H1 (cell line): ENCODE results near the gene METAP1D. TPM values are rescaled to one million over a fixed set of nuclear protein-coding genes. Genes with fewer than 3 reads are reported as not detected.

Source experiments
- CTCF ChIA-PET: fragments of 300-600 bp; sonication (Branson Sonifier 250); formaldehyde crosslinking; loops from one replicate; lab custom pipeline; 2021; ENCODE audit not compliant: partially characterized antibody; lab: Charles Lee
- POLR2A ChIA-PET: fragments of 300-600 bp; sonication (Branson Sonifier 250); formaldehyde crosslinking; loops from one replicate; lab custom pipeline; 2021; ENCODE audit warnings: inconsistent platforms; ENCODE audit not compliant: partially characterized antibody; lab: Charles Lee
- DNase-seq, 2 experiments: peaks; one replicate each; pipeline versions ENCODE4 v3.0.0 to v3.0.0-alpha.2; 2010 to 2022; ENCODE audit warnings: low spot score in 2 of 2, low read depth in 1 of 2, mixed read lengths in 1 of 2
- FAIRE-seq: peaks from 2 replicates; lab custom pipeline; 2011; peaks lifted over from hg19 to GRCh38; lab: Jason Lieb, UNC
- H2AFZ ChIP-seq: 2 replicates; pipeline ENCODE4 v1.8.1; 2012; ENCODE audit warnings: low read length, inconsistent platforms
- H2AK5ac ChIP-seq: 2 replicates; pipeline ENCODE4 v1.6.1; 2013; ENCODE audit warnings: low read depth, low read length
- H2BK120ac ChIP-seq: replicated peaks from 2 replicates; pipeline ENCODE3; 2013; ENCODE audit warnings: low read depth, low read length, inconsistent platforms
- H2BK12ac ChIP-seq: 2 replicates; pipeline ENCODE4 v1.6.1; 2013; ENCODE audit warnings: low read depth, low read length
- H2BK15ac ChIP-seq: 2 replicates; pipeline ENCODE4 v1.6.1; 2013; ENCODE audit warnings: low read length
- H2BK20ac ChIP-seq: 2 replicates; pipeline ENCODE4 v1.6.1; 2013; ENCODE audit warnings: low read length
- H2BK5ac ChIP-seq: 2 replicates; pipeline ENCODE4 v1.6.1; 2013; ENCODE audit warnings: low read depth, low read length
- H3K14ac ChIP-seq: 2 replicates; pipeline ENCODE4 v1.6.1; 2013; ENCODE audit warnings: inconsistent platforms; ENCODE audit not compliant: insufficient read length
- H3K18ac ChIP-seq: 2 replicates; pipeline ENCODE4 v1.6.1; 2013; ENCODE audit warnings: low read length; ENCODE audit errors: extremely low read depth
- H3K23ac ChIP-seq: 2 replicates; pipeline ENCODE4 v1.6.1; 2013; ENCODE audit warnings: inconsistent platforms; ENCODE audit not compliant: insufficient read length
- H3K23me2 ChIP-seq: 2 replicates; pipeline ENCODE4 v1.6.1; 2013; ENCODE audit warnings: low read depth, low read length
- H3K27ac ChIP-seq: 2 replicates; pipeline ENCODE4 v1.6.1; 2011; ENCODE audit warnings: low read depth, low read length, inconsistent platforms
- H3K27me3 ChIP-seq, 4 experiments: replicated peaks in 1 of 4; 1 replicate in 1 of 4; 2 replicates in 3 of 4; pipeline versions ENCODE4 v1.6.1 to v1.8.1; 2011 to 2013; ENCODE audit warnings: low read length in 3 of 4, mild to moderate bottlenecking in 3 of 4, inconsistent platforms in 2 of 4, mixed read lengths in 2 of 4, moderate library complexity in 1 of 4; ENCODE audit not compliant: control insufficient read depth in 3 of 4, insufficient read depth in 3 of 4; ENCODE audit errors: extremely low read depth in 1 of 4
- H3K36me3 ChIP-seq, 4 experiments: 2 replicates each; pipeline versions ENCODE4 v1.6.1 to v1.8.1; 2011 to 2013; ENCODE audit warnings: mild to moderate bottlenecking in 4 of 4, low read length in 3 of 4, moderate library complexity in 2 of 4, control low read depth in 1 of 4, inconsistent platforms in 1 of 4; ENCODE audit not compliant: insufficient read depth in 4 of 4, control insufficient read depth in 2 of 4
- H3K4ac ChIP-seq: replicated peaks from 2 replicates; pipeline ENCODE3; 2013; ENCODE audit warnings: low read length, low read depth, mixed read lengths, inconsistent platforms; ENCODE audit not compliant: insufficient read length
- H3K4me1 ChIP-seq, 4 experiments: replicated peaks in 1 of 4; 1 replicate in 1 of 4; 2 replicates in 3 of 4; pipeline versions ENCODE4 v1.6.1 to v1.8.1; 2011 to 2013; ENCODE audit warnings: low read length in 3 of 4, inconsistent platforms in 2 of 4, mixed read lengths in 1 of 4; ENCODE audit not compliant: insufficient read depth in 4 of 4, control insufficient read depth in 3 of 4
- H3K4me2 ChIP-seq, 2 experiments: 2 replicates each; pipeline versions ENCODE4 v1.6.1 to v1.8.1; 2011 to 2013; ENCODE audit warnings: low read depth in 2 of 2, low read length in 2 of 2, control low read depth in 1 of 2, inconsistent platforms in 1 of 2, mild to moderate bottlenecking in 1 of 2; ENCODE audit not compliant: insufficient read depth in 1 of 2
- H3K4me3 ChIP-seq, 4 experiments: fragments of 200-600, 300-600 bp in 1 of 4; sonication (generic), shearing (Covaris generic), sonication (Bioruptor Twin) in 1 of 4; 2 replicates each; pipeline versions ENCODE4 v1.5.1 to v1.8.1; 2011 to 2016; ENCODE audit warnings: low read length in 4 of 4, low read depth in 3 of 4, control low read depth in 2 of 4, inconsistent platforms in 2 of 4, mild to moderate bottlenecking in 2 of 4, mixed read lengths in 1 of 4, moderate library complexity in 1 of 4; ENCODE audit not compliant: insufficient read depth in 2 of 4; ENCODE audit errors: extremely low read depth in 1 of 4
- H3K56ac ChIP-seq: replicated peaks from 2 replicates; pipeline ENCODE3; 2013; ENCODE audit warnings: low read depth, mild to moderate bottlenecking, mixed read lengths, low read length, inconsistent platforms; ENCODE audit not compliant: insufficient read length
- H3K79me1 ChIP-seq: 2 replicates; pipeline ENCODE4 v1.6.1; 2013; ENCODE audit warnings: low read depth, low read length, control low read depth
- H3K79me2 ChIP-seq, 2 experiments: 2 replicates each; pipeline versions ENCODE4 v1.6.1 to v1.8.1; 2012 to 2013; ENCODE audit warnings: low read length in 2 of 2, mild to moderate bottlenecking in 2 of 2, inconsistent platforms in 1 of 2; ENCODE audit not compliant: insufficient read depth in 2 of 2, control insufficient read depth in 1 of 2
- H3K9ac ChIP-seq, 4 experiments: replicated peaks in 1 of 4; 1 replicate in 1 of 4; 2 replicates in 3 of 4; pipeline versions ENCODE4 v1.6.1 to v1.8.1; 2011 to 2013; ENCODE audit warnings: low read depth in 3 of 4, low read length in 3 of 4, control low read depth in 2 of 4, mild to moderate bottlenecking in 2 of 4, moderate library complexity in 2 of 4, inconsistent platforms in 1 of 4; ENCODE audit errors: extremely low read depth in 1 of 4
- H3K9me3 ChIP-seq, 2 experiments: 2 replicates each; pipeline versions ENCODE4 v1.6.1 to v1.8.1; 2012 to 2013; ENCODE audit warnings: mild to moderate bottlenecking in 2 of 2, moderate library complexity in 2 of 2, control low read depth in 1 of 2, inconsistent platforms in 1 of 2, low read depth in 1 of 2, low read length in 1 of 2, mixed read lengths in 1 of 2; ENCODE audit not compliant: insufficient read depth in 2 of 2
- H4K20me1 ChIP-seq, 2 experiments: replicated peaks in 1 of 2; 2 replicates each; pipeline versions ENCODE3 to v1.8.1; 2011 to 2013; ENCODE audit warnings: inconsistent platforms in 2 of 2, low read length in 2 of 2, mild to moderate bottlenecking in 1 of 2; ENCODE audit not compliant: insufficient read depth in 2 of 2, control insufficient read depth in 1 of 2
- H4K5ac ChIP-seq: 2 replicates; pipeline ENCODE4 v1.6.1; 2013; ENCODE audit warnings: low read length, low read depth, mixed read lengths, inconsistent platforms; ENCODE audit not compliant: insufficient read length
- H4K8ac ChIP-seq: 2 replicates; pipeline ENCODE4 v1.8.0; 2013; ENCODE audit warnings: mild to moderate bottlenecking, moderate library complexity, low read length, inconsistent platforms; ENCODE audit not compliant: insufficient read depth; ENCODE audit errors: extremely low read depth
- H4K91ac ChIP-seq: replicated peaks from 2 replicates; pipeline ENCODE3; 2013; ENCODE audit warnings: low read length, mixed read lengths, inconsistent platforms; ENCODE audit not compliant: insufficient read length
- CBX8 ChIP-seq: fragments of 300-800, 300-1000 bp; sonication (generic); IDR thresholded peaks from 2 replicates; pipeline ENCODE4 v1.7.1; 2016; ENCODE audit warnings: low read depth, low read length, borderline replicate concordance
- EZH2 ChIP-seq: fragments of 200-600 bp; sonication (generic); IDR thresholded peaks from 2 replicates; pipeline ENCODE4 v1.7.1; 2012; ENCODE audit warnings: low read depth, mild to moderate bottlenecking, moderate library complexity, low read length, inconsistent platforms; ENCODE audit not compliant: severe bottlenecking
- JUND ChIP-seq: IDR thresholded peaks from 2 replicates; pipeline ENCODE4 v1.6.1; 2011; ENCODE audit warnings: mild to moderate bottlenecking, improper control_type of control experiment, low read length
- PHF8 ChIP-seq: fragments of 200-600 bp; sonication (generic); conservative IDR thresholded peaks from 2 replicates; pipeline ENCODE4 v1.7.1; 2012; ENCODE audit warnings: low read depth, mild to moderate bottlenecking, inconsistent platforms, low read length, moderate library complexity
- RNF2 ChIP-seq: fragments of 200-900, 300-1000 bp; sonication (generic); IDR thresholded peaks from 2 replicates; pipeline ENCODE4 v1.7.1; 2016; ENCODE audit warnings: borderline replicate concordance, low read depth, mild to moderate bottlenecking, antibody characterized with exemption, low read length; ENCODE audit not compliant: poor library complexity, severe bottlenecking; ENCODE audit errors: missing control alignments
- SUZ12 ChIP-seq: fragments of 200-600 bp; sonication (generic); IDR thresholded peaks from 2 replicates; pipeline ENCODE4 v1.6.1; 2012; ENCODE audit warnings: mild to moderate bottlenecking, inconsistent platforms, low read length, moderate library complexity, mixed read lengths
- TCF12 ChIP-seq: IDR thresholded peaks from 2 replicates; pipeline ENCODE4 v1.6.1; 2011; ENCODE audit warnings: low read depth, mild to moderate bottlenecking, low read length
- WGBS, 2 experiments: shearing (Covaris generic) in 1 of 2; methylation state at CpG; one replicate each; pipeline versions ENCODE4 v1.1.6 to v1.1.7; 2013 to 2015; ENCODE audit warnings: low lambda C conversion rate in 2 of 2, mixed read lengths in 2 of 2, inconsistent platforms in 1 of 2, low coverage in 1 of 2, missing lambda C conversion rate in 1 of 2; ENCODE audit not compliant: insufficient replicate concordance in 2 of 2, insufficient coverage in 1 of 2, insufficient read length in 1 of 2; ENCODE audit errors: extremely low coverage in 1 of 2, missing lambda C conversion rate in 1 of 2; 5-methylcytosine and 5-hydroxymethylcytosine counted together
- polyA plus RNA-seq, 7 experiments: library from polyadenylated mRNA; depleted of rRNA in 3 of 7; stranded (reverse) in 5 of 7; unstranded in 2 of 7; fragments of >200 nt in 5 of 7; fragments of 200-250 nt in 2 of 7; gene quantifications; 1 replicate in 5 of 7; 2 replicates in 1 of 7; 4 replicates in 1 of 7; pipeline versions ENCODE4 v1.2.1 to v1.2.3, GENCODE V29; 2011 to 2013; ENCODE audit warnings: missing spikeins in 2 of 7, mixed read lengths in 2 of 7
- total RNA-seq: library from RNA; stranded (reverse); fragmentation: NEBNext Ultra II Directional; extraction: Animal tissue kit (Norgen Biotek cat#: 25700); gene quantifications from 2 replicates; pipeline ENCODE4 v1.2.1, GENCODE V29; 2021

Gene METAP1D
- total and polyA plus RNA-seq, 2 of the 8 experiments (the other 6 are each of a cell fraction or from before 2014, with no cell fraction given), result 3.9 to 6.2 TPM

DNA sequence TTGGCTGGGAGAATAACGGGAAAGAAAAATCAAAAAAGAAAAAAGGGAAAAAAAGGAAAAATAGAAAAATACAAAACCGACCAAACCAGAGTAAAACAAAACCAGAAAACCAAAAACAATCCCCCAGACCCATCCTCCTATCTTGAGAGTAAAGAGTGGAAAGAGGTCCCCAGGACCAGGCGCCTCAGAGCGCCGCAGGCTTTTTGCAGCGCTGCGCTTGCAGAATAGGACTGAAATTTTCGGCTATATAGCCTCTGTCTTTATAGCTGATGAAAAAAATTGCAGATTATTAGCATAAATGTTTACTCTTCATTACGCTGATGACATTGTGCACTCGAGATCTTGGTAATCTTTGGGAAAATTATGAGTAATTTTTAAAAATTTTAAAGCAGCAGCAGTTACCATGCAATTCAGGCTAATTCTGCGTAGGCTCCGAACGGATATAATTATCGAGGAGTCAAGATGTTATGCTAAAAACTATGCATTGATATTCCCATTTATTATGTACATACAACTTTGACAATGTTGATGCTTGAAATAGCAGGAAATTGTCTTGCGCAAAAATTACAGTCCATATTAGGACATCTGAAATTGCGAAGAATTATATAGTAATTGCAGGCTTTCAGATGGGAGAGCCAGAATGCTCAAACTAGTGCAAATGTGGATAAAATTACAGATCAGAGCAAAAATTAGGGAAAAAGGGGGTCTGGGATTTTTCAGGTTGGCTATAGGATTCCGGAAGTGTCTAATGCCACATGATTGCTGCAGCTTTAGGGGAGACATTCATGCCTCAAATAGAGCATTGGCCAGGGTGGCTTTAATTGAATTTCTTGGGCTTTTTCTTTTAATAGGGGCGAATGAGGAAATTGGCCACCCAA, 93.9 kb downstream of the METAP1D start:
- CTCF ChIA-PET, result interaction anchor here (1.2 to 12.4 kb wide), 2 partner anchors 10 to 15 kb away, joined by 3 to 198 read pairs; partner anchors contain the start of gene DLX2
- no peaks in the 10 kb centered on the region for H3K79me1 ChIP-seq
- TF ChIP-seq JUND, result no peak
- peak; percentile 94; the same call in 1 of the 2 replicates for TF ChIP-seq CBX8
- peak; percentile 89 for TF ChIP-seq EZH2
- TF ChIP-seq RNF2, result peak; percentile 82
- 0 out of 2 replicates have a peak, but pooled peaks have one; percentile 2 for TF ChIP-seq TCF12
- TF ChIP-seq PHF8, result no peak
- TF ChIP-seq SUZ12, result peak; percentile 73

More for the DNA sequence above, 93.9 kb downstream of the METAP1D start:
- peaks cover 22 to 37% of the 10 kb centered on the region in 2 experiments for H4K20me1 ChIP-seq
- H3K36me3 ChIP-seq, result 0 out of 8 replicates have a peak, but pooled peaks cover 0 to 3% (median 0%) of the 10 kb centered on the region in 4 experiments
- H2BK5ac ChIP-seq, result no peak overlapping the region
- no peak overlapping the region for H2BK20ac ChIP-seq
- H2AFZ ChIP-seq, result no peak overlapping the region
- peaks cover 13% of the 10 kb centered on the region; the same call in 1 of the 2 replicates for H3K23me2 ChIP-seq
- no peak overlapping the region for H3K18ac ChIP-seq
- H4K8ac ChIP-seq, result no peak overlapping the region
- H3K23ac ChIP-seq, result no peak overlapping the region
- H3K4me2 ChIP-seq, result peak overlapping the region; percentile 70 to 97; a peak in 3 of 4 replicates
- no peak overlapping the region for H4K91ac ChIP-seq
- H3K56ac ChIP-seq, result no peak overlapping the region
- H3K14ac ChIP-seq, result no peak overlapping the region
- peak overlapping the region in 1 of 4 experiments; percentile 57; a peak in 2 of 8 replicates for H3K4me3 ChIP-seq
- H3K79me2 ChIP-seq, result no peaks in the 10 kb centered on the region
- no peak overlapping the region for H2BK15ac ChIP-seq
- FAIRE-seq, result no peak
- H4K5ac ChIP-seq, result no peak overlapping the region
- no peaks in the 10 kb centered on the region for H3K9me3 ChIP-seq
- no peak overlapping the region for H3K9ac ChIP-seq
- H3K4me1 ChIP-seq, result peaks cover 2 to 32% (median 16%) of the 10 kb centered on the region in 4 experiments
- H2BK120ac ChIP-seq, result no peak overlapping the region
- no peak overlapping the region for H3K27ac ChIP-seq
- POLR2A ChIA-PET, result interaction anchor here (1.9 to 14.0 kb wide), 2 partner anchors 9 to 10 kb away, joined by 4 to 184 read pairs; partner anchors contain the start of gene DLX2
- H3K27me3 ChIP-seq, result peaks cover 95 to 100% (median 98%) of the 10 kb centered on the region in 4 experiments
- no peak overlapping the region for H3K4ac ChIP-seq
- DNase-seq, result no peak
- H2AK5ac ChIP-seq, result no peak overlapping the region
- 8% methylated on average over 18 of the region's 18 CpGs; no CpG with 5 or more reads in 1 of the 2 experiments for WGBS, 2 experiments
- H2BK12ac ChIP-seq, result no peak overlapping the region
